Body of pancreas (tissue), 4 donors: ENCODE results near the gene SNX3.

Experiments used
- CTCF ChIP-seq, 7 experiments: fragments of 450-650 bp in 4 of 7; fragments of 200-600 bp in 3 of 7; sonication (generic) in 3 of 7; IDR thresholded peaks; one replicate each; pipeline ENCODE4 v1.5.1; 2016 to 2019; ENCODE audit warnings: antibody characterized with exemption in 7 of 7
- POLR2A ChIP-seq, 3 donors: fragments of 450-650 bp; IDR thresholded peaks; one replicate each; pipeline ENCODE4 v1.6.1; 2016; ENCODE audit warnings: antibody characterized with exemption in 3 of 3, mild to moderate bottlenecking in 2 of 3

GRCh38 chr6:108291091-108291490, 30.3 kb upstream of the SNX3 start:
- no peak for TF ChIP-seq POLR2A (IDR thresholded peaks at IDR 0.05)
- no peak for TF ChIP-seq CTCF (IDR thresholded peaks at IDR 0.05)
